Esophagus muscularis mucosa (tissue), 4 donors: Measurements from ENCODE around the gene AGXT. TPM values are rescaled to one million over a fixed set of nuclear protein-coding genes. Genes with fewer than 3 reads are reported as not detected.

ENCODE experiments used
- DNase-seq: peaks from one replicate; pipeline ENCODE4 v3.0.0-alpha.2; 2017; ENCODE audit errors: extremely low spot score
- H3K27ac ChIP-seq, 4 donors: fragments of 200-600 bp; sonication (generic); replicated peaks in 1 of 4; 1 replicate in 3 of 4; 2 replicates in 1 of 4; pipeline ENCODE4 v1.5.1; 2016 to 2019; ENCODE audit warnings: mild to moderate bottlenecking in 1 of 4
- H3K27me3 ChIP-seq, 4 donors: fragments of 200-600 bp; sonication (generic); one replicate each; pipeline versions ENCODE4 v1.5.1 to v1.6.0; 2016 to 2019
- H3K36me3 ChIP-seq, 4 donors: fragments of 200-600 bp; sonication (generic); one replicate each; pipeline ENCODE4 v1.5.1; 2016 to 2019
- H3K4me1 ChIP-seq, 4 donors: fragments of 200-600 bp; sonication (generic); one replicate each; pipeline ENCODE4 v1.5.1; 2016 to 2019
- H3K4me3 ChIP-seq, 4 donors: fragments of 200-600 bp; sonication (generic); 1 replicate in 2 of 4; 2 replicates in 2 of 4; pipeline ENCODE4 v1.5.1; 2016 to 2019; ENCODE audit warnings: mild to moderate bottlenecking in 4 of 4, moderate library complexity in 1 of 4
- H3K9me3 ChIP-seq, 4 donors: fragments of 200-600 bp; sonication (generic); 1 replicate in 3 of 4; 2 replicates in 1 of 4; pipeline ENCODE4 v1.5.1; 2016 to 2019
- EP300 ChIP-seq: sonication (generic); formaldehyde crosslinking; IDR thresholded peaks from one replicate; pipeline ENCODE4 v1.6.1; 2017; ENCODE audit warnings: antibody characterized with exemption
- POLR2A ChIP-seq: fragments of 450-650 bp; IDR thresholded peaks from one replicate; pipeline ENCODE4 v1.6.1; 2017; ENCODE audit warnings: antibody characterized with exemption, moderate library complexity, mild to moderate bottlenecking, low read depth
- POLR2AphosphoS5 ChIP-seq, 2 donors: sonication (generic); formaldehyde crosslinking; IDR thresholded peaks; one replicate each; pipeline ENCODE4 v1.6.1; 2017; ENCODE audit warnings: antibody characterized with exemption in 2 of 2
- WGBS: methylation state at CpG from one replicate; pipeline ENCODE4 v1.1.5; 2018; 5-methylcytosine and 5-hydroxymethylcytosine counted together
- intact Hi-C: fragments of 100-400 bp; cut with DNase I; formaldehyde crosslinking; loops from one replicate; pipeline ENCODE4 v1.15.1; 2023
- total RNA-seq, 4 donors: library from RNA; depleted of rRNA; stranded (reverse); fragments of >200 nt; gene quantifications; one replicate each; pipeline versions ENCODE4 v1.1.0 to v1.2.1, GENCODE V29; 2016
- TF ChIP-seq, protein P1 (sequence below), 3 experiments: fragments of 200-600 bp in 2 of 3; fragments of 450-650 bp in 1 of 3; sonication (generic) in 2 of 3; IDR thresholded peaks; one replicate each; pipeline ENCODE4 v1.5.1; 2017 to 2019; ENCODE audit warnings: antibody characterized with exemption in 3 of 3, mild to moderate bottlenecking in 2 of 3, moderate library complexity in 1 of 3

The AGXT gene
- total RNA-seq, 4 donors from 2014 or later, result not detected

DNA sequence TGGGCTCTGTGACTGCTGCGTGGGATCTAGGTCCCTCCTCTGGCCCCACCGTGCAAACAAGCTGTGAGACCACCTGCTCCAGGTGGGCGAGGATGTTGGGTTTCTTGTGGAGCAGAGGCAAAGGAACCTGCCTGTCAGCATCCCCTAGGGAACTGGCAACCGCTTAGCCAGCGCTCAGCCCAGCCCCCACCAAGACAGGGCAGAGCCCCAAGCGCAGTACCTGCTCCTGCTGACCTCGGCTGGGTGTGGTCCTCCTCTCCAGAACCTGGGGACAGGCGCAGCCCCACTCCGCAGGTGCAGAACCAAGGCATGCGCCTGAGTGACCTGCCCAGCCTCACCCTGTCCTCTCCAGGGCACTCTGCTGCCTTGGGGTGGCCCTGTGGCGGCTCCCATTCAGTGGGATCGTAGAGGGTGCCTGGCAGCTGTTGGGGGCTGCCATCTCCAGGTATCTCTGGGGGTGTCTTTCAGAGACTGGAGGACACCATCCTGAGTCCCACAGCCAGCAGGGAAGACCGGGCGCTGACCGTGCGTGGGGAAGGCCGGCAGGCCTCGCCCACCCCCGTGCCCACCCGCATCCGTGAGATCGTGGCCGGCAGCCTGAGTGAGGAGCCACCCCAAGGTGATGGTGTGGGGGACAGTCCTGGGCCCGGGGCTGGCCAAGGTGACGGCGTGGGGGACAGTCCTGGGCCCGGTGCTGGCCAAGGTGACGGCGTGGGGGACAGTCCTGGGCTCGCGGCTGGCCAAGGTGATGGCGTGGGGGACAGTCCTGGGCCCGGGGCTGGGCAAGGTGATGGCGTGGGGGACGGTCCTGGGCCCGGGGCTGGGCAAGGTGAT, 49.9 kb downstream of the AGXT start:
- no peak for DNase-seq
- no peak overlapping the region for H3K4me3 ChIP-seq
- peaks cover 0 to 65% (median 7%) of the 10 kb centered on the region in 4 donors for H3K27me3 ChIP-seq
- no peak overlapping the region for H3K27ac ChIP-seq
- intact Hi-C loops, result no loop called here
- peaks cover 27 to 49% (median 36%) of the 10 kb centered on the region in 4 donors for H3K4me1 ChIP-seq
- H3K36me3 ChIP-seq, result no peaks in the 10 kb centered on the region
- H3K9me3 ChIP-seq, result no peaks in the 10 kb centered on the region
- TF ChIP-seq, protein P1, sequence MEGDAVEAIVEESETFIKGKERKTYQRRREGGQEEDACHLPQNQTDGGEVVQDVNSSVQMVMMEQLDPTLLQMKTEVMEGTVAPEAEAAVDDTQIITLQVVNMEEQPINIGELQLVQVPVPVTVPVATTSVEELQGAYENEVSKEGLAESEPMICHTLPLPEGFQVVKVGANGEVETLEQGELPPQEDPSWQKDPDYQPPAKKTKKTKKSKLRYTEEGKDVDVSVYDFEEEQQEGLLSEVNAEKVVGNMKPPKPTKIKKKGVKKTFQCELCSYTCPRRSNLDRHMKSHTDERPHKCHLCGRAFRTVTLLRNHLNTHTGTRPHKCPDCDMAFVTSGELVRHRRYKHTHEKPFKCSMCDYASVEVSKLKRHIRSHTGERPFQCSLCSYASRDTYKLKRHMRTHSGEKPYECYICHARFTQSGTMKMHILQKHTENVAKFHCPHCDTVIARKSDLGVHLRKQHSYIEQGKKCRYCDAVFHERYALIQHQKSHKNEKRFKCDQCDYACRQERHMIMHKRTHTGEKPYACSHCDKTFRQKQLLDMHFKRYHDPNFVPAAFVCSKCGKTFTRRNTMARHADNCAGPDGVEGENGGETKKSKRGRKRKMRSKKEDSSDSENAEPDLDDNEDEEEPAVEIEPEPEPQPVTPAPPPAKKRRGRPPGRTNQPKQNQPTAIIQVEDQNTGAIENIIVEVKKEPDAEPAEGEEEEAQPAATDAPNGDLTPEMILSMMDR (IDR thresholded peaks at IDR 0.05), result no peak
- no peak for TF ChIP-seq POLR2A
- TF ChIP-seq EP300, result no peak
- TF ChIP-seq POLR2AphosphoS5 (IDR thresholded peaks at IDR 0.05), result no peak
- WGBS, result 93% methylated on average over 15 of the region's 36 CpGs

- peaks cover 0 to 57% (median 7%) of the 10 kb centered on the region in 4 donors for H3K27me3 ChIP-seq
- WGBS, result 81% methylated on average over 12 of the region's 19 CpGs
- no peaks in the 10 kb centered on the region for H3K9me3 ChIP-seq
- no peak overlapping the region for H3K27ac ChIP-seq
- no peaks in the 10 kb centered on the region for H3K36me3 ChIP-seq
- H3K4me1 ChIP-seq, result peaks cover 19 to 41% (median 28%) of the 10 kb centered on the region in 4 donors
- TF ChIP-seq, protein P1 (IDR thresholded peaks at IDR 0.05), result no peak
- TF ChIP-seq POLR2AphosphoS5 (IDR thresholded peaks at IDR 0.05) (no peak), EP300 (no peak), POLR2A (no peak)
- intact Hi-C loops, result no loop called here
- no peak for DNase-seq
- H3K4me3 ChIP-seq, result no peak overlapping the region
Observed at GRCh38 chr2:240919161-240919781, 50.6 kb downstream of the AGXT start.

- 87% methylated on average over 26 of the region's 31 CpGs for WGBS
- Histone ChIP-seq H3K4me3 (no peak overlapping the region), H3K36me3 (no peaks in the 10 kb centered on the region), H3K4me1 (peaks cover 13 to 33% (median 20%) of the 10 kb centered on the region in 4 donors), H3K9me3 (no peaks in the 10 kb centered on the region), H3K27ac (no peak overlapping the region), H3K27me3 (peaks cover 0 to 49% (median 3%) of the 10 kb centered on the region in 4 donors)
- DNase-seq, result no peak
- no peak for TF ChIP-seq POLR2A
- TF ChIP-seq, protein P1 (IDR thresholded peaks at IDR 0.05), result no peak
- TF ChIP-seq EP300, result no peak
- no peak for TF ChIP-seq POLR2AphosphoS5 (IDR thresholded peaks at IDR 0.05)
- intact Hi-C loops, result no loop called here
Observed at GRCh38 chr2:240919786-240920782, 51.5 kb downstream of the AGXT start.

DNA sequence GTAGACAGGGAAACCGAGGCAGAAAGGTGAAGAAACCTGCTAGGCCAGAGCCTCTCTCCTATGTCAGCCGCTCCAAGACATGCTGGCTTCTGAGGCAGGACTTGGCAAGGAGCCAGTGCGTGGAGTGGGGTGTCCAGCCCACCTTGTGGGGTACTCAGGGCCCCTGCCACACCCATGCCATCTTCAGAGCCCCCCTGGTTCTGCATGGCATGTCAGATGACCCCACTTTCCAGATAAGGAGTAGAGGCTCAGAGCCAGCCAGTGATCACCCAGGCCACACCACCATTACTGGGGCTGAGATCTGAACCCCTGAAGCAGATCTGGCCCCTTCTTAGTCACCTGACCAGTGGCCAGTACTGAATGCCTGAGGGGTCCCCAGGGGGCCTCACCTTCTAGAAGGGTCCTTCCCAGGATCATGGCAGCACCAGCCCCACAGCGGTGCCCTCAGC, 52.2 kb downstream of the AGXT start:
- peaks cover 10 to 27% (median 13%) of the 10 kb centered on the region in 4 donors for H3K4me1 ChIP-seq
- TF ChIP-seq, protein P1 (IDR thresholded peaks at IDR 0.05), result no peak
- H3K9me3 ChIP-seq, result no peaks in the 10 kb centered on the region
- WGBS, result 79% methylated on average over 4 of the region's 4 CpGs
- DNase-seq, result no peak
- no peak overlapping the region for H3K4me3 ChIP-seq
- intact Hi-C loops, result no loop called here
- no peaks in the 10 kb centered on the region for H3K36me3 ChIP-seq
- H3K27me3 ChIP-seq, result peaks cover 0 to 42% (median 0%) of the 10 kb centered on the region in 4 donors
- H3K27ac ChIP-seq, result no peak overlapping the region
